Measurements from ENCODE around the gene PDE6A. TPM values are rescaled to one million over a fixed set of nuclear protein-coding genes. Genes with fewer than 3 reads are reported as not detected.

PDE6A gene
- total RNA-seq, 6 experiments from 2014 or later, result not detected

- Mint-ChIP-seq H3K4me1 (ENCODE audit: low read depth) (no peaks in the 10 kb centered on the region), H3K4me3 (no peak overlapping the region), H3K27ac (no peak overlapping the region), H3K9me3 (no peaks in the 10 kb centered on the region), H3K36me3 (ENCODE audit: low read depth) (no peaks in the 10 kb centered on the region), H3K27me3 (ENCODE audit: insufficient read depth) (peaks cover 21% of the 10 kb centered on the region)
- no peak for TF ChIP-seq CTCF (IDR thresholded peaks at IDR 0.05)
- no peak for DNase-seq
These were observed 93.4 kb downstream of the PDE6A start for GRCh38 chr5:149851211-149851610.

- Mint-ChIP-seq H3K9me3 (no peaks in the 10 kb centered on the region), H3K4me3 (no peak overlapping the region), H3K4me1 (ENCODE audit: low read depth) (no peaks in the 10 kb centered on the region), H3K27me3 (ENCODE audit: insufficient read depth) (peaks cover 21% of the 10 kb centered on the region), H3K36me3 (ENCODE audit: low read depth) (no peaks in the 10 kb centered on the region), H3K27ac (no peak overlapping the region)
- no peak for DNase-seq
- TF ChIP-seq CTCF (IDR thresholded peaks at IDR 0.05), result peak; percentile 26; the same call in 1 of the 2 replicates
These were observed 94.4 kb downstream of the PDE6A start for GRCh38 chr5:149849966-149850910.

- DNase-seq, result no peak
- no peak for TF ChIP-seq CTCF (IDR thresholded peaks at IDR 0.05)
- Mint-ChIP-seq H3K27ac (no peak overlapping the region), H3K9me3 (no peaks in the 10 kb centered on the region), H3K4me3 (no peak overlapping the region), H3K27me3 (ENCODE audit: insufficient read depth) (peaks cover 27% of the 10 kb centered on the region), H3K4me1 (ENCODE audit: low read depth) (no peaks in the 10 kb centered on the region), H3K36me3 (ENCODE audit: low read depth) (no peaks in the 10 kb centered on the region)
These were observed 95.2 kb downstream of the PDE6A start for GRCh38 chr5:149849280-149849965.

GRCh38 chr5:149847611-149848010, 97.0 kb downstream of the PDE6A start:
- Mint-ChIP-seq H3K4me1 (ENCODE audit: low read depth) (no peaks in the 10 kb centered on the region), H3K4me3 (no peak overlapping the region), H3K9me3 (no peaks in the 10 kb centered on the region), H3K27ac (no peak overlapping the region), H3K27me3 (ENCODE audit: insufficient read depth) (peaks cover 20% of the 10 kb centered on the region), H3K36me3 (ENCODE audit: low read depth) (no peaks in the 10 kb centered on the region)
- TF ChIP-seq CTCF (IDR thresholded peaks at IDR 0.05), result no peak
- no peak for DNase-seq

GRCh38 chr5:149846021-149846420, 98.6 kb downstream of the PDE6A start:
- Mint-ChIP-seq H3K27ac (no peak overlapping the region), H3K36me3 (ENCODE audit: low read depth) (no peaks in the 10 kb centered on the region), H3K27me3 (ENCODE audit: insufficient read depth) (peaks cover 14% of the 10 kb centered on the region), H3K9me3 (no peaks in the 10 kb centered on the region), H3K4me3 (no peak overlapping the region), H3K4me1 (ENCODE audit: low read depth) (no peaks in the 10 kb centered on the region)
- no peak for TF ChIP-seq CTCF (IDR thresholded peaks at IDR 0.05)
- no peak for DNase-seq

Measured in HFFc6 (cell line).